HepG2 (cell line): Measurements from ENCODE around the gene GNG7. TPM values are rescaled to one million over a fixed set of nuclear protein-coding genes. Genes with fewer than 3 reads are reported as not detected.
A peak's percentile ranks its signal among the peaks of the same experiment; 100 is the strongest.

Experiments used
- ATAC-seq: fragments of 200-7000 bp; cut with Tn5 transposase; 3 replicates; pipeline ENCODE4 v1.9.1; 2020; ENCODE audit warnings: mild to moderate bottlenecking, moderate library complexity
- BruUV-seq: library from RNA; stranded (reverse); fragments of 400-500 nt; replicated peaks from 2 replicates; lab custom pipeline; 2021; lab: Mats Ljungman, UMichigan
- CTCF ChIA-PET: fragments of 300-600 bp; formaldehyde crosslinking; extraction: SDS; loops from one replicate; lab custom pipeline; 2021; ENCODE audit warnings: low total read pairs, inconsistent platforms, low intra/inter-chr PET ratio; lab: Yijun Ruan, JAX
- POLR2A ChIA-PET: fragments of 350-600 bp; sonication (Branson Sonifier 250); formaldehyde crosslinking; loops from one replicate; lab custom pipeline; 2020; ENCODE audit warnings: antibody characterized with exemption, inconsistent platforms; lab: Yijun Ruan, JAX
- DNase-seq: peaks from one replicate; pipeline ENCODE4 v3.0.0-alpha.2; 2015; ENCODE audit warnings: low spot score
- FAIRE-seq: peaks from 3 replicates; lab custom pipeline; 2011; peaks lifted over from hg19 to GRCh38; lab: Jason Lieb, UNC
- H2AFZ ChIP-seq: one replicate; pipeline ENCODE4 v1.6.1; 2011; ENCODE audit warnings: low read length, inconsistent platforms
- H3K27ac ChIP-seq: fragments of 300-600 bp; 3 replicates; pipeline ENCODE4 v1.8.0; 2011; ENCODE audit warnings: mixed run types, mild to moderate bottlenecking, mixed read lengths, low read length, inconsistent platforms; ENCODE audit not compliant: insufficient read depth; ENCODE audit errors: extremely low read length
- H3K27me3 ChIP-seq, 2 experiments: fragments of 200-600 bp in 1 of 2; 2 replicates in 1 of 2; 3 replicates in 1 of 2; pipeline versions ENCODE4 v1.6.0 to v1.8.0; 2011; ENCODE audit warnings: low read length in 2 of 2, mild to moderate bottlenecking in 2 of 2, moderate library complexity in 2 of 2, inconsistent platforms in 1 of 2; ENCODE audit not compliant: insufficient read depth in 2 of 2, control insufficient read depth in 1 of 2
- H3K36me3 ChIP-seq, 2 experiments: fragments of 200-600 bp in 1 of 2; replicated peaks in 1 of 2; 2 replicates in 1 of 2; 3 replicates in 1 of 2; pipeline versions ENCODE4 v1.5.1 to v1.8.0; 2011; ENCODE audit warnings: low read length in 2 of 2, inconsistent platforms in 1 of 2; ENCODE audit not compliant: insufficient read depth in 2 of 2, control insufficient read depth in 1 of 2
- H3K4me1 ChIP-seq: 2 replicates; pipeline ENCODE4 v1.5.1; 2012; ENCODE audit warnings: low read length, inconsistent platforms; ENCODE audit not compliant: insufficient read depth
- H3K4me2 ChIP-seq: 2 replicates; pipeline ENCODE4 v1.6.0; 2011; ENCODE audit warnings: low read depth, low read length, inconsistent platforms
- H3K4me3 ChIP-seq, 3 experiments: fragments of 200-600 bp in 1 of 3; sonication (generic), shearing (Covaris generic) in 1 of 3; replicated peaks in 1 of 3; 2 replicates each; pipeline ENCODE4 v1.5.1; 2011 to 2016; ENCODE audit warnings: low read length in 3 of 3, inconsistent platforms in 2 of 3, low read depth in 2 of 3, mild to moderate bottlenecking in 2 of 3, control low read depth in 1 of 3, mixed read lengths in 1 of 3; ENCODE audit not compliant: insufficient read depth in 1 of 3
- H3K79me2 ChIP-seq: one replicate; pipeline ENCODE4 v1.6.1; 2011; ENCODE audit warnings: low read length, inconsistent platforms; ENCODE audit not compliant: insufficient read depth
- H3K9ac ChIP-seq: 2 replicates; pipeline ENCODE4 v1.6.0; 2011; ENCODE audit warnings: mild to moderate bottlenecking, low read depth, low read length, inconsistent platforms; ENCODE audit not compliant: insufficient read depth
- H3K9me3 ChIP-seq: 2 replicates; pipeline ENCODE4 v1.5.1; 2012; ENCODE audit warnings: mild to moderate bottlenecking, low read length
- H4K20me1 ChIP-seq: 2 replicates; pipeline ENCODE4 v1.6.0; 2011; ENCODE audit warnings: inconsistent platforms, mild to moderate bottlenecking, low read length, moderate library complexity; ENCODE audit not compliant: insufficient read depth
- BCL6 ChIP-seq: IDR thresholded peaks from 2 replicates; pipeline ENCODE4 v1.6.1; 2016; ENCODE audit warnings: missing genetic modification reagents, missing compliant biosample characterization
- EEA1 ChIP-seq: sonication (generic); formaldehyde crosslinking; IDR thresholded peaks from 2 replicates; pipeline ENCODE4 v1.5.1; 2020; ENCODE audit warnings: mild to moderate bottlenecking, missing genetic modification reagents, borderline replicate concordance
- FOXA1 ChIP-seq, 2 experiments: fragments of 450-650 bp in 1 of 2; sonication (generic) in 1 of 2; formaldehyde crosslinking in 1 of 2; IDR thresholded peaks; 2 replicates each; pipeline versions ENCODE4 v1.4.0 to v1.6.1; 2016 to 2020; ENCODE audit warnings: missing genetic modification reagents in 1 of 2
- NCOA1 ChIP-seq: sonication (generic); formaldehyde crosslinking; IDR thresholded peaks from 2 replicates; pipeline ENCODE4 v1.9.0; 2021; ENCODE audit warnings: missing genetic modification reagents
- NCOA5 ChIP-seq: sonication (generic); formaldehyde crosslinking; IDR thresholded peaks from 2 replicates; pipeline ENCODE4 v1.4.0; 2020; ENCODE audit warnings: missing genetic modification reagents
- PHF21A ChIP-seq: sonication (generic); formaldehyde crosslinking; IDR thresholded peaks from 2 replicates; pipeline ENCODE4 v1.5.0; 2020; ENCODE audit warnings: mild to moderate bottlenecking, missing genetic modification reagents
- POLR2A ChIP-seq, 2 experiments: IDR thresholded peaks; 2 replicates each; pipeline ENCODE4 v1.6.1; 2011; ENCODE audit warnings: low read depth in 2 of 2, low read length in 2 of 2, mild to moderate bottlenecking in 1 of 2, moderate library complexity in 1 of 2; ENCODE audit not compliant: insufficient read depth in 1 of 2
- SMAD1 ChIP-seq: sonication (generic); formaldehyde crosslinking; IDR thresholded peaks from 2 replicates; pipeline ENCODE4 v1.4.0; 2020; ENCODE audit warnings: missing genetic modification reagents, low read depth, mild to moderate bottlenecking, borderline replicate concordance
- TRAFD1 ChIP-seq: sonication (generic); formaldehyde crosslinking; IDR thresholded peaks from 2 replicates; pipeline ENCODE4 v1.5.1; 2020; ENCODE audit warnings: missing genetic modification reagents, mild to moderate bottlenecking, borderline replicate concordance
- ZFAT ChIP-seq: sonication (generic); formaldehyde crosslinking; conservative IDR thresholded peaks from 2 replicates; pipeline ENCODE4 v1.8.1; 2023; ENCODE audit warnings: missing genetic modification reagents, inconsistent platforms
- ZKSCAN8 ChIP-seq: IDR thresholded peaks from 2 replicates; pipeline ENCODE4 v1.6.1; 2016; ENCODE audit warnings: borderline replicate concordance, missing genetic modification reagents, missing compliant biosample characterization
- ZNF331 ChIP-seq: sonication (generic); formaldehyde crosslinking; IDR thresholded peaks from 2 replicates; pipeline ENCODE4 v1.4.0; 2020; ENCODE audit warnings: missing genetic modification reagents
- ZNF350 ChIP-seq: sonication (generic); formaldehyde crosslinking; IDR thresholded peaks from 2 replicates; pipeline ENCODE4 v1.4.0; 2020; ENCODE audit warnings: mild to moderate bottlenecking, low read depth, missing genetic modification reagents, borderline replicate concordance
- ZNF550 ChIP-seq: sonication (generic); formaldehyde crosslinking; IDR thresholded peaks from 2 replicates; pipeline ENCODE4 v1.4.0; 2020; ENCODE audit warnings: mild to moderate bottlenecking, missing genetic modification reagents, borderline replicate concordance
- ZNF605 ChIP-seq: sonication (generic); formaldehyde crosslinking; IDR thresholded peaks from 2 replicates; pipeline ENCODE4 v1.8.0; 2022; ENCODE audit warnings: mild to moderate bottlenecking, missing genetic modification reagents
- ZNF747 ChIP-seq: sonication (generic); formaldehyde crosslinking; IDR thresholded peaks from 2 replicates; pipeline ENCODE4 v1.8.1; 2023; ENCODE audit warnings: missing genetic modification reagents, mild to moderate bottlenecking, borderline replicate concordance
- ZZZ3 ChIP-seq: sonication (generic); formaldehyde crosslinking; IDR thresholded peaks from 2 replicates; pipeline ENCODE4 v1.4.0; 2020; ENCODE audit warnings: missing genetic modification reagents, mild to moderate bottlenecking, borderline replicate concordance
- WGBS: methylation state at CpG from one replicate; pipeline ENCODE4 v1.1.6; 2017; ENCODE audit warnings: low lambda C conversion rate; 5-methylcytosine and 5-hydroxymethylcytosine counted together
- in situ Hi-C: cut with HindIII; loops from 2 replicates; pipeline ENCODE4 v1.10.0; 2017; ENCODE audit warnings: low pct_unique_long_range_greater_than_20kb; ENCODE audit not compliant: extremely low pct_ligation_motif_present
- intact Hi-C: fragments of 100-400 bp; cut with micrococcal nuclease; formaldehyde crosslinking; loops from one replicate; pipeline ENCODE4 v1.10.0; 2022; ENCODE audit not compliant: unreplicated experiment
- polyA plus RNA-seq, 8 experiments: library from polyadenylated mRNA; depleted of rRNA in 3 of 8; stranded (reverse) in 7 of 8; unstranded in 1 of 8; fragments of >200 nt; fragmentation: Illumina TruSeq in 4 of 8; extraction: Trizol in 4 of 8; gene quantifications; 2 replicates each; pipeline versions ENCODE4 v1.2.1 to v1.2.3, GENCODE V29; 2011 to 2016; ENCODE audit warnings: low read depth in 4 of 8, missing spikeins in 1 of 8, mixed read lengths in 1 of 8; ENCODE audit not compliant: insufficient read depth in 1 of 8
- total RNA-seq, 5 experiments: library from RNA; depleted of rRNA; stranded (reverse); fragments of >200 nt; fragmentation: Illumina TruSeq; extraction: Trizol; gene quantifications; 2 replicates each; pipeline ENCODE4 v1.2.3, GENCODE V29; 2016; ENCODE audit warnings: low read depth in 1 of 5

The GNG7 gene
- total and polyA plus RNA-seq, 2 of the 13 experiments (the other 11 are each of a cell fraction or from before 2014, with no cell fraction given) = 1.4 to 3.3 TPM

- ATAC-seq = no peak
- H3K79me2 ChIP-seq = peaks cover 14% of the 10 kb centered on the region
- 86% methylated on average over 16 of the region's 21 CpGs for WGBS
- DNase-seq = no peak
- no peak overlapping the region for H2AFZ ChIP-seq
- CTCF ChIA-PET = no interaction called here
- POLR2A ChIA-PET = interaction anchor here (0.8 to 5.9 kb wide), 16 partner anchors 13 to 389 kb away, joined by 3 to 199 read pairs (median 16); partner anchors contain the start of gene ZNF556
- H3K4me3 ChIP-seq = peak overlapping the region; percentile 92 to 100 (median 98)
- in situ Hi-C loops = loop anchor here (5.0 kb wide), 2 partner anchors 65 to 135 kb away; no protein-coding TSS in a partner anchor
- no peaks in the 10 kb centered on the region for H3K9me3 ChIP-seq
- peak overlapping the region; percentile 91; the same call in 1 of the 2 replicates for H3K9ac ChIP-seq
- H3K4me1 ChIP-seq = peaks cover 33% of the 10 kb centered on the region
- H3K27ac ChIP-seq = no peak overlapping the region
- H4K20me1 ChIP-seq = peaks cover 28% of the 10 kb centered on the region; the same call in 1 of the 2 replicates
- no peaks in the 10 kb centered on the region; a peak in 2 of 5 replicates for H3K27me3 ChIP-seq
- H3K36me3 ChIP-seq = no peaks in the 10 kb centered on the region; a peak in 1 of 5 replicates
- FAIRE-seq = no peak
- peak overlapping the region; percentile 81; the same call in 1 of the 2 replicates for H3K4me2 ChIP-seq
- no TSS peak for BruUV-seq
- intact Hi-C loops = loop anchor here (5.0 kb wide), 2 partner anchors 50 to 65 kb away; no protein-coding TSS in a partner anchor
- no peak for TF ChIP-seq ZKSCAN8 (CRISPR knock-in tag)
- no peak for TF ChIP-seq EEA1 (CRISPR knock-in tag)
- TF ChIP-seq ZNF331 (CRISPR knock-in tag) = no peak
- TF ChIP-seq POLR2A (IDR thresholded peaks at IDR 0.05; ENCODE audit: insufficient read depth in 1 of 2, low read depth in 2 of 2, low read length in 2 of 2) = 0 out of 4 replicates have a peak, but pooled peaks of 1 of the 2 experiments have one; percentile 21
- TF ChIP-seq ZZZ3 = no peak
- TF ChIP-seq NCOA1 (CRISPR knock-in tag) = no peak
These were observed 224.7 kb downstream of the GNG7 start for GRCh38 chr19:2477732-2478191.

- Histone ChIP-seq H3K36me3 (no peaks in the 10 kb centered on the region; a peak in 1 of 5 replicates), H3K27ac (no peak overlapping the region), H3K9me3 (no peaks in the 10 kb centered on the region), H3K79me2 (peaks cover 14% of the 10 kb centered on the region), H2AFZ (no peak overlapping the region), H3K9ac (peak overlapping the region; percentile 91; the same call in 1 of the 2 replicates), H3K4me1 (peaks cover 33% of the 10 kb centered on the region), H3K4me3 (peak overlapping the region; percentile 92 to 100 (median 98)), H4K20me1 (peaks cover 28% of the 10 kb centered on the region; the same call in 1 of the 2 replicates), H3K27me3 (no peaks in the 10 kb centered on the region; a peak in 2 of 5 replicates), H3K4me2 (peak overlapping the region; percentile 81)
- intact Hi-C loops = loop anchor here (5.0 kb wide), 2 partner anchors 50 to 65 kb away; no protein-coding TSS in a partner anchor
- ChIA-PET CTCF (no interaction called here), POLR2A (interaction anchor here (1.0 to 5.9 kb wide), 38 partner anchors 9 to 390 kb away, joined by 3 to 199 read pairs (median 18); partner anchors contain the start of genes LMNB2, TIMM13 and ZNF556)
- 37% methylated on average over 9 of the region's 27 CpGs for WGBS
- DNase-seq = no peak
- in situ Hi-C loops = loop anchor here (5.0 kb wide), 2 partner anchors 65 to 135 kb away; no protein-coding TSS in a partner anchor
- no TSS peak for BruUV-seq
- FAIRE-seq = no peak
- ATAC-seq = peak; percentile 11
- TF ChIP-seq ZNF605 (CRISPR knock-in tag) (no peak), ZNF350 (CRISPR knock-in tag) (no peak), FOXA1 (IDR thresholded peaks at IDR 0.05) (no peak), FOXA1 (CRISPR knock-in tag; IDR thresholded peaks at IDR 0.05) (no peak), ZFAT (CRISPR knock-in tag) (no peak), ZNF747 (CRISPR knock-in tag) (peak; percentile 21; the same call in 1 of the 2 replicates), ZNF550 (CRISPR knock-in tag) (no peak), NCOA5 (CRISPR knock-in tag) (no peak), TRAFD1 (CRISPR knock-in tag) (no peak), BCL6 (CRISPR knock-in tag) (no peak), PHF21A (CRISPR knock-in tag) (no peak), SMAD1 (no peak)
These were observed 225.3 kb downstream of the GNG7 start for GRCh38 chr19:2477141-2477710.
